WTC11 (cell line): ENCODE measurements around the gene DMTF1. TPM values are rescaled to one million over a fixed set of nuclear protein-coding genes. Genes with fewer than 3 reads are reported as not detected.

Experiments
- ATAC-seq: fragments of 200-7000 bp; cut with Tn5 transposase; 2 replicates; pipeline ENCODE4 v1.10.0; 2021; ENCODE audit warnings: mild to moderate bottlenecking, moderate library complexity
- CTCF ChIA-PET: fragments of 300-600 bp; sonication (Branson Sonifier 250); formaldehyde crosslinking; loops from one replicate; lab custom pipeline; 2021; ENCODE audit warnings: antibody characterized with exemption; lab: Charles Lee
- POLR2A ChIA-PET: fragments of 350-600 bp; sonication (Branson Sonifier 250); formaldehyde crosslinking; loops from one replicate; lab custom pipeline; 2021; ENCODE audit warnings: antibody characterized with exemption; lab: Charles Lee
- DNase-seq: peaks from one replicate; pipeline ENCODE4 v3.0.0; 2021; ENCODE audit warnings: low spot score
- H3K27ac Mint-ChIP-seq: 2 replicates; pipeline ENCODE4 v1.8.0; 2021; ENCODE audit warnings: mixed read lengths
- H3K27me3 Mint-ChIP-seq: 2 replicates; pipeline ENCODE4 v1.8.0; 2021; ENCODE audit warnings: low read depth, mild to moderate bottlenecking, moderate library complexity, mixed read lengths
- H3K36me3 Mint-ChIP-seq: 2 replicates; pipeline ENCODE4 v1.8.0; 2021; ENCODE audit warnings: mixed read lengths
- H3K4me1 Mint-ChIP-seq: 2 replicates; pipeline ENCODE4 v1.8.0; 2022; ENCODE audit warnings: mixed read lengths
- H3K4me3 Mint-ChIP-seq: 2 replicates; pipeline ENCODE4 v1.8.0; 2021; ENCODE audit warnings: mild to moderate bottlenecking, moderate library complexity, mixed read lengths
- H3K9me3 Mint-ChIP-seq: 2 replicates; pipeline ENCODE4 v1.8.0; 2021; ENCODE audit warnings: mixed read lengths
- CREB1 ChIP-seq: sonication (generic); formaldehyde crosslinking; IDR thresholded peaks from 2 replicates; pipeline ENCODE4 v1.8.0; 2023; ENCODE audit warnings: mild to moderate bottlenecking, missing genetic modification reagents
- ELF4 ChIP-seq: sonication (generic); formaldehyde crosslinking; IDR thresholded peaks from 2 replicates; pipeline ENCODE4 v1.8.1; 2022; ENCODE audit warnings: low read depth, mild to moderate bottlenecking, moderate library complexity, missing genetic modification reagents
- JAZF1 ChIP-seq: fragments of 250-450 bp; sonication (Bioruptor Pico); IDR thresholded peaks from 2 replicates; pipeline ENCODE4 v1.9.0; 2021; ENCODE audit warnings: moderate library complexity, mild to moderate bottlenecking, inconsistent platforms
- MYBL2 ChIP-seq: sonication (generic); formaldehyde crosslinking; IDR thresholded peaks from 2 replicates; pipeline ENCODE4 v1.8.1; 2023; ENCODE audit warnings: mild to moderate bottlenecking, moderate library complexity, missing genetic modification reagents
- PRRX2 ChIP-seq: fragments of 250-450 bp; sonication (Bioruptor Pico); IDR thresholded peaks from 2 replicates; pipeline ENCODE4 v1.8.0; 2021; ENCODE audit warnings: mild to moderate bottlenecking
- ZNF317 ChIP-seq: sonication (generic); formaldehyde crosslinking; IDR thresholded peaks from 2 replicates; pipeline ENCODE4 v1.8.1; 2023; ENCODE audit warnings: low read depth, mild to moderate bottlenecking, moderate library complexity, missing genetic modification reagents, borderline replicate concordance
- ZNF423 ChIP-seq: fragments of 250-450 bp; sonication (Bioruptor Pico); IDR thresholded peaks from 2 replicates; pipeline ENCODE4 v2.1.2; 2022; ENCODE audit warnings: mild to moderate bottlenecking, moderate library complexity
- total RNA-seq: library from RNA; stranded (reverse); gene quantifications from 3 replicates; pipeline ENCODE4 v1.2.3, GENCODE V29; 2021
- TF ChIP-seq, protein P1 (sequence below): sonication (generic); formaldehyde crosslinking; IDR thresholded peaks from 2 replicates; pipeline ENCODE4 v1.8.1; 2023; ENCODE audit warnings: mild to moderate bottlenecking, moderate library complexity, missing genetic modification reagents
- TF ChIP-seq, protein P2 (sequence below): sonication (generic); formaldehyde crosslinking; IDR thresholded peaks from 2 replicates; pipeline ENCODE4 v1.8.1; 2023; ENCODE audit warnings: mild to moderate bottlenecking, missing genetic modification reagents, borderline replicate concordance
- TF ChIP-seq, protein P3 (sequence below): fragments of 200-600 bp; IDR thresholded peaks from 2 replicates; pipeline ENCODE4 v1.8.0; 2022; ENCODE audit warnings: antibody characterized with exemption
- TF ChIP-seq, protein P4 (sequence below): sonication (generic); formaldehyde crosslinking; IDR thresholded peaks from 2 replicates; pipeline ENCODE4 v1.8.0; 2023; ENCODE audit warnings: missing genetic modification reagents, mild to moderate bottlenecking, borderline replicate concordance
- TF ChIP-seq, protein P5 (sequence below): sonication (generic); formaldehyde crosslinking; IDR thresholded peaks from 2 replicates; pipeline ENCODE4 v1.8.0; 2022; ENCODE audit warnings: mild to moderate bottlenecking, missing genetic modification reagents

The DMTF1 gene
- total RNA-seq, 1 experiment from 2014 or later: 79.3 TPM

DNA sequence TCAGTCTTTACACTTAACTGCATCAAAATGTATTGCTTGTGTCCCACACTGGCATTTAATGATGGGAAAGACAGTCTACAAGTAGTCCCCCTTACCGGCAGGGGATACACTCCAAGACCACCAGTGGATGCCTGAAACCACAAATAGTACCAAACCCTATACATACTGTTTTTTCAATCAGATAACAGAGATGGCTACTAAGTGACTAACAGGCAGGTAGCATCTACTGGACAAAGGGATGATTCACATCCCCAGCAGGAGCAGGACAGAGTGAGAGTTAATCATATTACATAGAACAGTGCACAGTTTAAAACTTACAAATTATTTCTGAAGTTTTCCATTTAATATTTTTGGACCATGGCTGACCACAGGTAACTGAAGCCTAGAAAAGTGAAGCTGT is 54.1 kb downstream of the DMTF1 start:
- peaks cover 62% of the 10 kb centered on the region for H3K9me3 Mint-ChIP-seq

More for the DNA sequence above, 54.1 kb downstream of the DMTF1 start:
- TF ChIP-seq PRRX2 (CRISPR knock-in tag) (no peak), ZNF423 (no peak), ZNF317 (no peak), MYBL2 (CRISPR knock-in tag) (no peak), JAZF1 (CRISPR knock-in tag) (no peak), ELF4 (CRISPR knock-in tag) (no peak), CREB1 (CRISPR knock-in tag) (no peak)
- TF ChIP-seq, protein P1, sequence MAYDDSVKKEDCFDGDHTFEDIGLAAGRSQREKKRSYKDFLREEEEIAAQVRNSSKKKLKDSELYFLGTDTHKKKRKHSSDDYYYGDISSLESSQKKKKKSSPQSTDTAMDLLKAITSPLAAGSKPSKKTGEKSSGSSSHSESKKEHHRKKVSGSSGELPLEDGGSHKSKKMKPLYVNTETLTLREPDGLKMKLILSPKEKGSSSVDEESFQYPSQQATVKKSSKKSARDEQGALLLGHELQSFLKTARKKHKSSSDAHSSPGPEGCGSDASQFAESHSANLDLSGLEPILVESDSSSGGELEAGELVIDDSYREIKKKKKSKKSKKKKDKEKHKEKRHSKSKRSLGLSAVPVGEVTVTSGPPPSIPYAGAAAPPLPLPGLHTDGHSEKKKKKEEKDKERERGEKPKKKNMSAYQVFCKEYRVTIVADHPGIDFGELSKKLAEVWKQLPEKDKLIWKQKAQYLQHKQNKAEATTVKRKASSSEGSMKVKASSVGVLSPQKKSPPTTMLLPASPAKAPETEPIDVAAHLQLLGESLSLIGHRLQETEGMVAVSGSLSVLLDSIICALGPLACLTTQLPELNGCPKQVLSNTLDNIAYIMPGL (CRISPR knock-in tag): no peak
- TF ChIP-seq, protein P2, sequence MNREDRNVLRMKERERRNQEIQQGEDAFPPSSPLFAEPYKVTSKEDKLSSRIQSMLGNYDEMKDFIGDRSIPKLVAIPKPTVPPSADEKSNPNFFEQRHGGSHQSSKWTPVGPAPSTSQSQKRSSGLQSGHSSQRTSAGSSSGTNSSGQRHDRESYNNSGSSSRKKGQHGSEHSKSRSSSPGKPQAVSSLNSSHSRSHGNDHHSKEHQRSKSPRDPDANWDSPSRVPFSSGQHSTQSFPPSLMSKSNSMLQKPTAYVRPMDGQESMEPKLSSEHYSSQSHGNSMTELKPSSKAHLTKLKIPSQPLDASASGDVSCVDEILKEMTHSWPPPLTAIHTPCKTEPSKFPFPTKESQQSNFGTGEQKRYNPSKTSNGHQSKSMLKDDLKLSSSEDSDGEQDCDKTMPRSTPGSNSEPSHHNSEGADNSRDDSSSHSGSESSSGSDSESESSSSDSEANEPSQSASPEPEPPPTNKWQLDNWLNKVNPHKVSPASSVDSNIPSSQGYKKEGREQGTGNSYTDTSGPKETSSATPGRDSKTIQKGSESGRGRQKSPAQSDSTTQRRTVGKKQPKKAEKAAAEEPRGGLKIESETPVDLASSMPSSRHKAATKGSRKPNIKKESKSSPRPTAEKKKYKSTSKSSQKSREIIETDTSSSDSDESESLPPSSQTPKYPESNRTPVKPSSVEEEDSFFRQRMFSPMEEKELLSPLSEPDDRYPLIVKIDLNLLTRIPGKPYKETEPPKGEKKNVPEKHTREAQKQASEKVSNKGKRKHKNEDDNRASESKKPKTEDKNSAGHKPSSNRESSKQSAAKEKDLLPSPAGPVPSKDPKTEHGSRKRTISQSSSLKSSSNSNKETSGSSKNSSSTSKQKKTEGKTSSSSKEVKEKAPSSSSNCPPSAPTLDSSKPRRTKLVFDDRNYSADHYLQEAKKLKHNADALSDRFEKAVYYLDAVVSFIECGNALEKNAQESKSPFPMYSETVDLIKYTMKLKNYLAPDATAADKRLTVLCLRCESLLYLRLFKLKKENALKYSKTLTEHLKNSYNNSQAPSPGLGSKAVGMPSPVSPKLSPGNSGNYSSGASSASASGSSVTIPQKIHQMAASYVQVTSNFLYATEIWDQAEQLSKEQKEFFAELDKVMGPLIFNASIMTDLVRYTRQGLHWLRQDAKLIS (CRISPR knock-in tag): no peak
- TF ChIP-seq, protein P3, sequence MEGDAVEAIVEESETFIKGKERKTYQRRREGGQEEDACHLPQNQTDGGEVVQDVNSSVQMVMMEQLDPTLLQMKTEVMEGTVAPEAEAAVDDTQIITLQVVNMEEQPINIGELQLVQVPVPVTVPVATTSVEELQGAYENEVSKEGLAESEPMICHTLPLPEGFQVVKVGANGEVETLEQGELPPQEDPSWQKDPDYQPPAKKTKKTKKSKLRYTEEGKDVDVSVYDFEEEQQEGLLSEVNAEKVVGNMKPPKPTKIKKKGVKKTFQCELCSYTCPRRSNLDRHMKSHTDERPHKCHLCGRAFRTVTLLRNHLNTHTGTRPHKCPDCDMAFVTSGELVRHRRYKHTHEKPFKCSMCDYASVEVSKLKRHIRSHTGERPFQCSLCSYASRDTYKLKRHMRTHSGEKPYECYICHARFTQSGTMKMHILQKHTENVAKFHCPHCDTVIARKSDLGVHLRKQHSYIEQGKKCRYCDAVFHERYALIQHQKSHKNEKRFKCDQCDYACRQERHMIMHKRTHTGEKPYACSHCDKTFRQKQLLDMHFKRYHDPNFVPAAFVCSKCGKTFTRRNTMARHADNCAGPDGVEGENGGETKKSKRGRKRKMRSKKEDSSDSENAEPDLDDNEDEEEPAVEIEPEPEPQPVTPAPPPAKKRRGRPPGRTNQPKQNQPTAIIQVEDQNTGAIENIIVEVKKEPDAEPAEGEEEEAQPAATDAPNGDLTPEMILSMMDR: no peak
- TF ChIP-seq, protein P4, sequence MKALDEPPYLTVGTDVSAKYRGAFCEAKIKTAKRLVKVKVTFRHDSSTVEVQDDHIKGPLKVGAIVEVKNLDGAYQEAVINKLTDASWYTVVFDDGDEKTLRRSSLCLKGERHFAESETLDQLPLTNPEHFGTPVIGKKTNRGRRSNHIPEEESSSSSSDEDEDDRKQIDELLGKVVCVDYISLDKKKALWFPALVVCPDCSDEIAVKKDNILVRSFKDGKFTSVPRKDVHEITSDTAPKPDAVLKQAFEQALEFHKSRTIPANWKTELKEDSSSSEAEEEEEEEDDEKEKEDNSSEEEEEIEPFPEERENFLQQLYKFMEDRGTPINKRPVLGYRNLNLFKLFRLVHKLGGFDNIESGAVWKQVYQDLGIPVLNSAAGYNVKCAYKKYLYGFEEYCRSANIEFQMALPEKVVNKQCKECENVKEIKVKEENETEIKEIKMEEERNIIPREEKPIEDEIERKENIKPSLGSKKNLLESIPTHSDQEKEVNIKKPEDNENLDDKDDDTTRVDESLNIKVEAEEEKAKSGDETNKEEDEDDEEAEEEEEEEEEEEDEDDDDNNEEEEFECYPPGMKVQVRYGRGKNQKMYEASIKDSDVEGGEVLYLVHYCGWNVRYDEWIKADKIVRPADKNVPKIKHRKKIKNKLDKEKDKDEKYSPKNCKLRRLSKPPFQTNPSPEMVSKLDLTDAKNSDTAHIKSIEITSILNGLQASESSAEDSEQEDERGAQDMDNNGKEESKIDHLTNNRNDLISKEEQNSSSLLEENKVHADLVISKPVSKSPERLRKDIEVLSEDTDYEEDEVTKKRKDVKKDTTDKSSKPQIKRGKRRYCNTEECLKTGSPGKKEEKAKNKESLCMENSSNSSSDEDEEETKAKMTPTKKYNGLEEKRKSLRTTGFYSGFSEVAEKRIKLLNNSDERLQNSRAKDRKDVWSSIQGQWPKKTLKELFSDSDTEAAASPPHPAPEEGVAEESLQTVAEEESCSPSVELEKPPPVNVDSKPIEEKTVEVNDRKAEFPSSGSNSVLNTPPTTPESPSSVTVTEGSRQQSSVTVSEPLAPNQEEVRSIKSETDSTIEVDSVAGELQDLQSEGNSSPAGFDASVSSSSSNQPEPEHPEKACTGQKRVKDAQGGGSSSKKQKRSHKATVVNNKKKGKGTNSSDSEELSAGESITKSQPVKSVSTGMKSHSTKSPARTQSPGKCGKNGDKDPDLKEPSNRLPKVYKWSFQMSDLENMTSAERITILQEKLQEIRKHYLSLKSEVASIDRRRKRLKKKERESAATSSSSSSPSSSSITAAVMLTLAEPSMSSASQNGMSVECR (CRISPR knock-in tag): no peak
- TF ChIP-seq, protein P5, sequence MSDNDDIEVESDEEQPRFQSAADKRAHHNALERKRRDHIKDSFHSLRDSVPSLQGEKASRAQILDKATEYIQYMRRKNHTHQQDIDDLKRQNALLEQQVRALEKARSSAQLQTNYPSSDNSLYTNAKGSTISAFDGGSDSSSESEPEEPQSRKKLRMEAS: no peak
- POLR2A ChIA-PET: no interaction called here
- no peak overlapping the region for H3K27ac Mint-ChIP-seq
- no peak overlapping the region for H3K4me3 Mint-ChIP-seq
- DNase-seq: no peak
- H3K27me3 Mint-ChIP-seq: peaks cover 5% of the 10 kb centered on the region; the same call in 1 of the 2 replicates
- CTCF ChIA-PET: no interaction called here
- ATAC-seq: no peak
- H3K4me1 Mint-ChIP-seq: peaks cover 11% of the 10 kb centered on the region
- H3K36me3 Mint-ChIP-seq: peaks cover 84% of the 10 kb centered on the region
